GM21619 (cell line): ENCODE measurements around the gene DDX39A.
A peak's percentile ranks its signal among the peaks of the same experiment; 100 is the strongest.
"Not testable (repeated sequence)": the region's sequence is repeated elsewhere in the genome, so short reads cannot be mapped to it uniquely, and the experiment has no call there.

Experiments used
- ATAC-seq: cut with Tn5 transposase; IDR thresholded peaks from one replicate; pipeline ENCODE4 v1.9.1; 2021; ENCODE audit not compliant: unreplicated experiment

DDX39A gene

GRCh38 chr19:14419106-14419813 lies at the start of gene DDX39A:
Gene DDX39A, minus strand, starts transcription at chr19:14419341. Its CDS starts 6,121 bp downstream, at chr19:14413220.
- peak; percentile 78 for ATAC-seq

GRCh38 chr19:14467816-14468215 lies 48.7 kb upstream of the DDX39A start:
- no peak for ATAC-seq

DNA sequence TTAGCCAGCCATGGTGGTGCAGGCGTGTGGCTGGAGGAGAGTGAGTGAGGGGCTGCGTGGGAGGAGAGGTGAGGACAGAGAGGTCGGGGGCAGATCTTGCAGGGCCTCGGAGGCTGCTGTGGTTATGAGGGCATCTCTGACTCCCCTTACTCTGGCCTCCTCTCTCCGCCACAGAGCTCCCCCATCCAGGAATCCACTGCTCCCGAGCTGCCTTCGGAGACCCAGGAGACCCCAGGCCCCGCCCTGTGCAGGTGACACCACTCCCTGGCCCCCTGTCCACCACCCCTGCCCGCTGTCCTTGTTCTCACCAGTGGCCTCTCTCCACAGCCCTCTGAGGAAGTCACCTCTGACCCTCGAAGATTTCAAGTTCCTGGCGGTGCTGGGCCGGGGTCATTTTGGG lies 48.2 kb upstream of the DDX39A start:
- no peak for ATAC-seq

DNA sequence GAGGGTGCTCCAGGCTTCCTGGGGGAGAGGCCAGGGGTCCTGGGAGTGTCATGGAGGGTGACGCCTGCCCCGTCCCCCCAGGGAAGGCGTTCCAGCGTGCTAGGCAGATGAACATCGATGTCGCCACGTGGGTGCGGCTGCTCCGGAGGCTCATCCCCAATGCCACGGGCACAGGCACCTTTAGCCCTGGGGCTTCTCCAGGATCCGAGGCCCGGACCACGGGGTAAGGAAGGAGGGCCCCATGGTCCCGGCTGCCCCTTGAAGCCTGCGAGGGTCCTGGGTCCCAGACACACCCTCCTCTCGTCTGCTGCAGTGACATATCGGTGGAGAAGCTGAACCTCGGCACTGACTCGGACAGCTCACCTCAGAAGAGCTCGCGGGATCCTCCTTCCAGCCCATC lies 44.6 kb upstream of the DDX39A start:
- no peak for ATAC-seq

- ATAC-seq, result not testable (repeated sequence)
Measured at GRCh38 chr19:14462401-14462800, 43.3 kb upstream of the DDX39A start.

GRCh38 chr19:14460935-14461334 lies 41.8 kb upstream of the DDX39A start:
- ATAC-seq, result no peak

DNA sequence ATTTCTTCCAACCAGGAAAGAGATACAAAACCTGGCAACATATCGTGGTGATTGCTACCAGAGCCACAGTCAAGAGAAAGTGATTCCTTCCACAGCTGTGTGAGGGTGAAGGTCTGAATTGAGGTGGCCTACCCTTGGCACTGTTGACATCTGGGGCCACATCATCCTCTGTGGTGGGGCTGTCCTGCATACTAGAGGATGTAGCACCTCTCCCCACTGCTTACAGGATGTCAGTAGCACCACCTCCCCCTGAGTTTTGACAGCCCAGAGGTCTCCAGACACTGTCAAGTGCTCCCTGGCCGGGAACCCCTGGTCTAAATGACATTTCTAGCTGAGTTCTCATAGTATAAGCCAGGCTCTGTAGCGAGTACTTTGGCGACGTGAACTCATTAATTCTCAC lies 40.6 kb upstream of the DDX39A start:
- ATAC-seq, result no peak

- not testable (repeated sequence) for ATAC-seq
Measured at GRCh38 chr19:14452303-14452702, 33.2 kb upstream of the DDX39A start.

DNA sequence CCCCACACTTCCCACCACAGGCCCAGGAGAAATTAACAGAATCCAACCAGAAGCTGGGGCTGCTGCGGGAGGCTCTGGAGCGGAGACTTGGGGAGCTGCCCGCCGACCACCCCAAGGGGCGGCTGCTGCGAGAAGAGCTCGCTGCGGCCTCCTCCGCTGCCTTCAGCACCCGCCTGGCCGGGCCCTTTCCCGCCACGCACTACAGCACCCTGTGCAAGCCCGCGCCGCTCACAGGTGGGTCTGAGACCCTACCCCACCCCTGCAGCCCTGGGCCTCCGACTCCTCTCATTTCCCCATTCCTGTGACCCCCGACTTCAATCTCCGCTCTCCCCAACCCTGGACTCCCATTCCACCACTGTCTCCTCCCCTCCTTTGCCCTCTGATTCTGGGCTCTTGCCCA lies 31.7 kb upstream of the DDX39A start:
- no peak for ATAC-seq

- no peak for ATAC-seq
Measured at GRCh38 chr19:14450168-14450874, 31.2 kb upstream of the DDX39A start.

- no peak for ATAC-seq
Measured at GRCh38 chr19:14449321-14449720, 30.2 kb upstream of the DDX39A start.

DNA sequence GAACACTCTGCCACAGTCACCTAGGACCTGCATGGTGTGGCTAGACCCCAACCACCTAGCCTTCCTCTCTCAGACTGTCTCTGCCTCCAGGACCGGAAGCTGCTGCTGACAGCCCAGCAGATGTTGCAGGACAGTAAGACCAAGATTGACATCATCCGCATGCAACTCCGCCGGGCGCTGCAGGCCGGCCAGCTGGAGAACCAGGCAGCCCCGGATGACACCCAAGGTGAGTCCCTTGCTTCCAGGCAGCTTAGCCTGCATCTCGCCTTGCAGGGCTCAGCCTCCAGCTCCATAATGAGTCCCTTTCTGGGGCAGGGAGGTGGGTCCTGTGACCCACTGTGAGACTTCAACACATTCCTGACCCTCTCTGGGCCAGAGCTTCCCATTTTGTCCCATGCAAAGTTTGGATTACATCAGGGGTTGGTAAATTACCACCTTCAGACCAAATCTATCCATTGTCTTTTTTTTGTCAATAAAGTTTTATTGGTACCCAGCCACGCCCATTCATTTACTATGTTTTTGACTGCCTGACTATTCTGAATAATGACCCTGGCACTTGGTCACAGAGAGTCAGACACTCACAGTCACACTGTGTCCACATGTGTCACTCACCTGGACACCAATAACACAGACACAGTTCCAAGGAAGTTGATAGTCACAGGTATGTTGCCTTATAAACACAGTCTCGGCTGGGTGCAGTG lies 27.3 kb upstream of the DDX39A start:
- ATAC-seq, result no peak

GRCh38 chr19:14443632-14444216 lies 24.6 kb upstream of the DDX39A start:
- ATAC-seq, result no peak

GRCh38 chr19:14442891-14443631 lies 23.9 kb upstream of the DDX39A start:
- ATAC-seq, result no peak

DNA sequence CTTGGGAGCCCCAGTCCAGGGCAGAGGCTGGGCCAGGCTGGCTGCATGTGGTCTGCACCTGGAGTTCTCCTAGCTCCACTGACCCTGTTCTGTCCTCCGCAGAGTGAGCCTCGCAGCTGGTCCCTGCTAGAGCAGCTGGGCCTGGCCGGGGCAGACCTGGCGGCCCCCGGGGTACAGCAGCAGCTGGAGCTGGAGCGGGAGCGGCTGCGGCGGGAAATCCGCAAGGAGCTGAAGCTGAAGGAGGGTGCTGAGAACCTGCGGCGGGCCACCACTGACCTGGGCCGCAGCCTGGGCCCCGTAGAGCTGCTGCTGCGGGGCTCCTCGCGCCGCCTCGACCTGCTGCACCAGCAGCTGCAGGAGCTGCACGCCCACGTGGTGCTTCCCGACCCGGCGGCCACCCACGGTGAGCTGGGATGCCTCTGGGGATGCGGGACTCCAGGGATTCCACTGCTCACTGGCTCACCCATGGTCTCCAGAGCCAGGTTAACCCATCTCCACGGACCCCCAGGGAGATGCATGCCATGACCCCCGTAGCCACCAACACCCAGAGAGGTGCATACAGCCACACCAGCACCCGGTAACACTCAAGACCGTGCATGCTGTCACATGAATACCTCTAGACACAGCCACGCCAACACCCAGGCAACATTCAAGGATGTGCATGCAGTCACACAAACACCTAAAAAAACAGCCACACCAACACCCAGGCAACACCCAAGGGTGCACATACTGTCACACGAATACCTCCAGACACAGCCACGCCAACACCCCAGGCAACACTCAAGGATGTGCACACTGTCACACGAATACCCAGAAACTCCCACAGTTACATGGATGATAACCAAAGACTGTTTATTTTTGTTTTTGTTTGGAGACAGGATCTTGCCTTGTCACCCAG lies 22.1 kb upstream of the DDX39A start:
- ATAC-seq, result no peak

DNA sequence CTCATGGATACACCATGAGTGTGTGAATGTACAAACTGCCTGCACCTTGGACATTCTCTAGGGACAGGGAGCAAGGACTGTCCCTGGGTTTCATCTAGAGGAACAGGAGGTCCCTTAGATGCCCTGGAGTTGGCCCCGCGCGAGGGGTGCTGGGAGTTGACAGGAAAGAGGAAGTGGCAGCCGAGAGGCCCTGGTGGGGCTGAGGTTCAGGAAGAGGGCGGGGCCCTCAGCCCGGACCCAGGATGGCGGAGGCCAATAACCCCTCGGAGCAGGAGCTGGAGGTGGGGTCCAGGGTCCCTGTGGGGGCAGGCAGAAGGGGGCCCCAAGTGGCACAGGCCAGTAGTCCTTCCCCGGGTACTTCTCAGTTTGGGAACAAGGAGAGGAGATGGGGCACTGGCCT lies 20.9 kb upstream of the DDX39A start:
- peak; percentile 77 for ATAC-seq

DNA sequence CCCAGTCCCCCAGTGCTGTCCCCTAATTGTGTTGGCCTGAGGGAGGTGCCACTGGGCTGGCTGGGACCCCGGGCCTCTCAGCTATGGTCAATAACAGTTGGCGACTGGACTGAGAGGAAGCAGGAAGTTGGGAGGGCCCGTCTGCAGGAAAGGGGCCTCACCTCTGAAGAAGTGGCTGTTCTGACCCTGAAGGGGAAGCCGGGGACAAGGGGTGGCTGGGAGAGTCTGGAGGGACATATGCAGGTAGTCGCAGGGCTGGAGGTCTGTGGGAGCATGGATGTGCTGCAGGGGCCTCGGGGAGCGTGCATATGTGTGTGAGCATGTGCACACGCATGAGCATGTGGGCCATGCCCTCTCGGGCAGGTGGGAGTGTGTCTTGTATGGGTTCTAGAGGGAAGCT lies 19.9 kb upstream of the DDX39A start:
- ATAC-seq, result no peak

DNA sequence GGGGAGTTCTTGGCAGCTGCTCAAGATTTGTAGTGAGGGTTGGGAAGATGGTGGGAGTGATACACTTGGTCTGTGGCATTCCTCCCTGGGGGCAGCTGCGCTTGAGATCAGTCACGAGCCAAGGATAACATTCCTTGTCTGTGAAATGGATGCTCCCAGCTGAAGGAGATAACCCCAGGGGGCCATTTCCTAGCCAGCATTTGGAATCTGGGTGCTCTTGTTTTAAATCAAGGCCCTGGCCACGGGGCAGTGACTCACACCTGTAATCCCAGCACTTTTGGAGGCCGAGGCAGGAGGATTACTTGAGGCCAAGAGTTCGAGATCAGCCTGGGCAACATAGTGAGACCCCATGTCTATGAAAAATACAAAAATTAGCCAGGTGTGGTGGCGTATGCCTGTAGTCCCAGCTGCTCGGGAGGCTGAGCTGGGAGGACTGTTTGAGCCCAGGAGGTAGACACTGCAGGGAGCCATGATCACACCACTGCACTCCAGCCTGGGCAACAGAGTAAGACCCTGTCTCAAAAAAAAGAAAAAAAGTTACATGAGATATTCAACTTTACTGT lies 18.5 kb upstream of the DDX39A start:
- no peak for ATAC-seq

- no peak for ATAC-seq
Measured at GRCh38 chr19:14435320-14436050, 16.3 kb upstream of the DDX39A start.
